SK-MEL-5 (cell line): ENCODE data around the gene PRAMEF27. TPM values are rescaled to one million over a fixed set of nuclear protein-coding genes. Genes with fewer than 3 reads are reported as not detected.
"Not testable (repeated sequence)": the region's sequence is repeated elsewhere in the genome, so short reads cannot be mapped to it uniquely, and the experiment has no call there.

ENCODE experiments used
- DNase-seq: peaks from one replicate; pipeline ENCODE4 v3.0.0-alpha.2; 2016; ENCODE audit warnings: low read depth, low spot score
- in situ Hi-C: cut with HindIII; loops from 2 replicates; pipeline ENCODE4 v1.10.0; 2016; ENCODE audit warnings: low sequenced_read_pairs, high pct_unique_total_duplicates, low pct_unique_long_range_greater_than_20kb
- polyA plus RNA-seq, 2 experiments: library from polyadenylated mRNA; depleted of rRNA; stranded (reverse); fragments of >200 nt; gene quantifications; 2 replicates each; pipeline ENCODE4 v1.2.3, GENCODE V29; 2015
- total RNA-seq: library from RNA; depleted of rRNA; stranded (reverse); fragments of >200 nt; shearing (Covaris generic); gene quantifications from 2 replicates; pipeline ENCODE4 v1.2.3, GENCODE V29; 2014; rRNA removed

Gene PRAMEF27
- total RNA-seq = not detected in 2 replicates
- polyA plus RNA-seq (2015; cell fraction: cytosol; rRNA removed) = not detected in 2 replicates
- polyA plus RNA-seq (2015; cell fraction: nucleus; rRNA removed) = not detected in 2 replicates

- in situ Hi-C loops, DNase-seq: not testable (repeated sequence)
Measured at GRCh38 chr1:13056475-13056874, at the start of gene PRAMEF27. Gene PRAMEF27 (minus strand): TSS chr1:13056575. CDS start chr1:13053659, 2,916 bp downstream.

- DNase-seq, in situ Hi-C loops: not testable (repeated sequence)
Measured at GRCh38 chr1:13070474-13070873, 14.1 kb upstream of the PRAMEF27 start, which contains the start of gene PRAMEF25. Gene PRAMEF25 (plus strand): TSS chr1:13070774. CDS start chr1:13073694, 2,920 bp downstream.

DNA sequence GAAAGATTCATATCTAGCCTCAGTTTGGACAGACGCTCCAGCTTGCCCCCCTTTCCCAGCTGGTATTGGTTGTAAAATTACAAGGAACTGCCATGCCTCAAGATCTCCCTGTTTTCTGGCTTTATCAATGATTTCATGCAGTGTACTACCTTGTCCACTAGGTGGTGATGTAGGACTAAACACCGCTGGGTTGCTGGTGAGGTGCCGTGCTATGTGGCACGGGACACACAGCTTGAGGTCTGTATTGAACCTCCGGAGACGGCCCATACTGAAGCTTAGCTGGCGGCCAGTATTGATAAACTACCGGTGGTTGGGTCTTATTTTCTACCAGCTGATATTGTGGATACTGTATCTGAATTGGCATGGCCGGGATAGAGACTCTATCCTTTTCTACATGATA lies 36.5 kb downstream of the PRAMEF27 start:
- DNase-seq, in situ Hi-C loops: not testable (repeated sequence)

DNA sequence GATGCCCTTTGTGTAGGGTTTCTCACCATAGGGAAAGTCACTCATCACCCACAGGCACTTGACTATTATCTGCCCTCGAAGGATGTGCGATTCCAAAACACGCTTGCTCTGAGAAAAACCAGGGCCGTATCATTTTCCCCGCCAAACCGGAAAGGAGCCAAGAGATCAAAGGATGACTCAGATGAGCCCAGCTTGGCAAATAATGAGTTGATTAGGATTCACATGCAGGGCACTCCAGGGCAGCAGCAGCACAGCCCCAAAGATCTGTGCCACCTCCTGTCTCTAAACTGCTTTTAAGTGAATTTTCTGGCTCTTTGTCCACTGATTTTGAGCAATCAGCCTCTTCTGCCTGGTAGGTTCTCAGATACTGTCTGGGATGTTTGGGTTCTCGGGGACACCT lies 44.4 kb downstream of the PRAMEF27 start:
- DNase-seq, in situ Hi-C loops: not testable (repeated sequence)

DNA sequence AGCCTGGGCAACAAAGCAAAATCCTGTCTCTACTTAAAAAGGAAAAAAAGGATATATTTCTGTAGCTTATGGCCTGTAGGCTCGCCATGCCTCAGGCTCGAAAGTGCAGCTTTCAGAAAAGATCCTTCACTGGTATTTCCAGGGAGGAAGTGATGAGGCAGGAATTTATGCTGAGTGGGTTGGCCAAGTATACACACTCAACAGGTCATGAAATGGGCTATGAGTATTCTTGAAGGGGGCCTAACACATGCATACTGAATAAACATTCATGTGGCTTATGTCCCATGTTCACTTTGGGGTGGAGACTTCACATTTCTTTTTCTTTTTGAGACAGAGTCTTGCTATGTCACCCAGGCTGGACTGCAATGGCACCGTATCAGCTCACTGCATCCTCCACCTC lies 47.0 kb downstream of the PRAMEF27 start:
- in situ Hi-C loops = not testable (repeated sequence)

GRCh38 chr1:13005732-13006131 lies 50.6 kb downstream of the PRAMEF27 start:
- in situ Hi-C loops = not testable (repeated sequence)

More for the DNA sequence above, 47.0 kb downstream of the PRAMEF27 start:
- DNase-seq = not testable (repeated sequence)

More at GRCh38 chr1:13005732-13006131, 50.6 kb downstream of the PRAMEF27 start:
- DNase-seq = not testable (repeated sequence)

Other genes starting within 250 kb of the PRAMEF27 start
- gene PRAMEF11, start 225.2 kb downstream of the PRAMEF27 start, total RNA-seq = not detected in 2 replicates
- gene HNRNPCL1, start 207.9 kb downstream of the PRAMEF27 start, total RNA-seq = not detected in 2 replicates
- not detected in 2 replicates for gene PRAMEF2, start 199.5 kb downstream of the PRAMEF27 start, total RNA-seq
- gene PRAMEF4, start 170.4 kb downstream of the PRAMEF27 start, total RNA-seq = not detected in 2 replicates
- gene PRAMEF10, start 158.3 kb downstream of the PRAMEF27 start, total RNA-seq = not detected in 2 replicates
- not detected in 2 replicates for gene PRAMEF7, start 140.0 kb downstream of the PRAMEF27 start, total RNA-seq
- not detected in 2 replicates for gene PRAMEF6, start 109.0 kb downstream of the PRAMEF27 start, total RNA-seq
- gene HNRNPCL3, start 4.2 kb upstream of the PRAMEF27 start, total RNA-seq = not detected in 2 replicates
- gene PRAMEF25, start 14.2 kb upstream of the PRAMEF27 start, total RNA-seq = not detected in 2 replicates
- gene HNRNPCL2, start 60.3 kb upstream of the PRAMEF27 start, total RNA-seq = not detected in 2 replicates
- not detected in 2 replicates for gene PRAMEF26, start 99.4 kb upstream of the PRAMEF27 start, total RNA-seq
- not detected in 2 replicates for gene HNRNPCL4, start 109.1 kb upstream of the PRAMEF27 start, total RNA-seq
- not detected in 2 replicates for gene PRAMEF9, start 115.3 kb upstream of the PRAMEF27 start, total RNA-seq
- not detected in 2 replicates for gene PRAMEF13, start 144.8 kb upstream of the PRAMEF27 start, total RNA-seq
- gene PRAMEF18, start 169.6 kb upstream of the PRAMEF27 start, total RNA-seq = not detected in 2 replicates
- not detected in 2 replicates for gene PRAMEF5, start 197.6 kb upstream of the PRAMEF27 start, total RNA-seq
- gene PRAMEF8, start 228.6 kb upstream of the PRAMEF27 start, total RNA-seq = not detected in 2 replicates
- not detected in 2 replicates for gene PRAMEF33, start 247.0 kb upstream of the PRAMEF27 start, total RNA-seq